Measurements from ENCODE around the gene CPEB1. TPM values are rescaled to one million over a fixed set of nuclear protein-coding genes. Genes with fewer than 3 reads are reported as not detected.
"Not testable (repeated sequence)": the region's sequence is repeated elsewhere in the genome, so short reads cannot be mapped to it uniquely, and the experiment has no call there.

Gene CPEB1
- total RNA-seq, 1 donor from 2014 or later: 0.23 TPM

GRCh38 chr15:82530606-82531379, 116.4 kb downstream of the CPEB1 start:
- DNase-seq (ENCODE audit: low spot score): peak; percentile 80
- ATAC-seq: peak; percentile 98

- DNase-seq (ENCODE audit: low spot score) (no peak), ATAC-seq (no peak)
Observed at GRCh38 chr15:82530006-82530405, 117.2 kb downstream of the CPEB1 start.

- ATAC-seq; DNase-seq (ENCODE audit: low spot score): not testable (repeated sequence)
Observed at GRCh38 chr15:82513587-82513986, 133.6 kb downstream of the CPEB1 start.

- not testable (repeated sequence) for DNase-seq (ENCODE audit: low spot score); ATAC-seq
Observed at GRCh38 chr15:82507693-82508092, 139.5 kb downstream of the CPEB1 start.

- not testable (repeated sequence) for DNase-seq (ENCODE audit: low spot score); ATAC-seq
Observed at GRCh38 chr15:82507087-82507486, 140.1 kb downstream of the CPEB1 start.

- not testable (repeated sequence) for ATAC-seq; DNase-seq (ENCODE audit: low spot score)
Observed at GRCh38 chr15:82505842-82506241, 141.3 kb downstream of the CPEB1 start.

GRCh38 chr15:82504074-82504473, 143.1 kb downstream of the CPEB1 start:
- DNase-seq (ENCODE audit: low spot score); ATAC-seq: not testable (repeated sequence)

GRCh38 chr15:82502700-82503339, 144.3 kb downstream of the CPEB1 start:
- DNase-seq (ENCODE audit: low spot score): not testable (repeated sequence)
- peak; percentile 94 for ATAC-seq

GRCh38 chr15:82500772-82501171, 146.4 kb downstream of the CPEB1 start:
- not testable (repeated sequence) for ATAC-seq

GRCh38 chr15:82497978-82498377, 149.2 kb downstream of the CPEB1 start:
- not testable (repeated sequence) for DNase-seq (ENCODE audit: low spot score); ATAC-seq

More at GRCh38 chr15:82500772-82501171, 146.4 kb downstream of the CPEB1 start:
- DNase-seq (ENCODE audit: low spot score): not testable (repeated sequence)

Other genes with a start within 250 kb of the CPEB1 start
- 0.88 TPM for gene GOLGA6L9, start 217.5 kb downstream of the CPEB1 start, total RNA-seq
- gene RPS17, start 106.9 kb downstream of the CPEB1 start, total RNA-seq: 478 TPM
- not detected for gene AP3B2, start 62.5 kb upstream of the CPEB1 start, total RNA-seq
- gene FSD2, start 158.7 kb upstream of the CPEB1 start, total RNA-seq: not detected
- gene WHAMM, start 162.3 kb upstream of the CPEB1 start, total RNA-seq: 5.0 TPM